Measurements from ENCODE around the gene TRIM29. TPM values are rescaled to one million over a fixed set of nuclear protein-coding genes. Genes with fewer than 3 reads are reported as not detected.

Gene TRIM29
- total RNA-seq, 1 donor from 2014 or later: 729 TPM

- no peaks in the 10 kb centered on the region for H3K27me3 ChIP-seq
- intact Hi-C loops (cut with DNase I): no loop called here
- H3K4me3 ChIP-seq: peak overlapping the region in 1 of 2 donors; percentile 20
- H3K36me3 ChIP-seq: peaks cover 0 to 14% of the 10 kb centered on the region in 2 donors
- peak overlapping the region; percentile 89 for H3K27ac ChIP-seq
- H3K9me3 ChIP-seq: no peaks in the 10 kb centered on the region
- TF ChIP-seq POLR2A (IDR thresholded peaks at IDR 0.05) (no peak), POLR2AphosphoS5 (IDR thresholded peaks at IDR 0.05; ENCODE audit: insufficient read depth in 1 of 2, low read depth in 1 of 2) (no peak), CTCF (IDR thresholded peaks at IDR 0.05) (no peak)
- H3K4me1 ChIP-seq: peaks cover 38% of the 10 kb centered on the region
- no peak for DNase-seq (ENCODE audit: extremely low spot score in 2 of 2)
These were observed 7.5 kb downstream of the TRIM29 start for GRCh38 chr11:120130176-120130980.

GRCh38 chr11:120129570-120129969 lies 8.3 kb downstream of the TRIM29 start:
- intact Hi-C loops (cut with DNase I): no loop called here
- Histone ChIP-seq H3K36me3 (peaks cover 0 to 14% of the 10 kb centered on the region in 2 donors), H3K4me3 (peak overlapping the region in 1 of 2 donors; percentile 20), H3K9me3 (no peaks in the 10 kb centered on the region), H3K27ac (peak overlapping the region; percentile 89), H3K4me1 (peaks cover 46% of the 10 kb centered on the region), H3K27me3 (no peaks in the 10 kb centered on the region)
- no peak for DNase-seq (ENCODE audit: extremely low spot score in 2 of 2)
- TF ChIP-seq POLR2AphosphoS5 (IDR thresholded peaks at IDR 0.05; ENCODE audit: insufficient read depth in 1 of 2, low read depth in 1 of 2) (no peak), POLR2A (IDR thresholded peaks at IDR 0.05) (no peak), CTCF (IDR thresholded peaks at IDR 0.05) (no peak)

DNA sequence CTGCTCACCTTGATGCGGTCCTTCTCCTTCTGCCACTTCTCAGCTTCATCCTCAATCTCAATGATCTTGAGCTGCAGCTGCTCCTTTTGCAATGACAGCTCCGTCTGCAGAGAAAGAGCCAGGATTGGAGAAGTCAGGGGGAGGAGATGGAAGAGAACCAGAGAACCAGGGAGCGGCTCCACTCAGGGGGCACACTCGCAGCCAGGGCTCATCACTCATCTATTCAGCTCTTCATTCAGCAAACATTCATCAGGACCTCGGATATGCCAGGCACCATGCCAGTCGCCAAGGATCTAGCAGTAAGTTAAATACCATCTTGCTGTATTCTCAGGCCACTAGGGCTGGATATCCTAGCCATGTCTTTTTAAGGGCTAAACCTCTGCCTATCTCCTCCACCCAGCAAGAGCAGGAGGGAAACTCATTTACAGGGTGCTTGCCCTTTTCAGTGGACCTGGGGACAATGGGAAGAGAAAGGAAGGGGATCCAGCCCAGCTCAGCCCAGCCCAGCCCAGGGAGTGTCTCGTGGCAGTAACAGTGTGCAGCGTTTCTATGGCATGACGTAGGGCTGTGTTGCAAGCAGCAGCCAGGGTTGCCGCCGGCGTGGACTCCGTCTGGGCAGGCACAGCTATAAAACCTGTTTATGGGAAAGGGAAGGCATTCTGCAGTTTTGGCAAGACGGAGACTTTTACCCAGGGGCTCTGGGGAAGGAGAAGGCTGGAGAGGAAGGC lies 9.4 kb downstream of the TRIM29 start:
- intact Hi-C loops (cut with DNase I): no loop called here
- peaks cover 0 to 14% of the 10 kb centered on the region in 2 donors for H3K36me3 ChIP-seq
- peaks cover 56% of the 10 kb centered on the region for H3K4me1 ChIP-seq
- H3K27ac ChIP-seq: peak overlapping the region; percentile 89
- no peaks in the 10 kb centered on the region for H3K9me3 ChIP-seq
- DNase-seq (ENCODE audit: extremely low spot score in 2 of 2): no peak
- H3K4me3 ChIP-seq: peak overlapping the region in 1 of 2 donors; percentile 20
- peak in 1 of 2 donors; percentile 51 for TF ChIP-seq POLR2A (IDR thresholded peaks at IDR 0.05)
- no peak for TF ChIP-seq CTCF (IDR thresholded peaks at IDR 0.05)
- peak; percentile 76 to 84 for TF ChIP-seq POLR2AphosphoS5 (IDR thresholded peaks at IDR 0.05; ENCODE audit: insufficient read depth in 1 of 2, low read depth in 1 of 2)
- no peaks in the 10 kb centered on the region for H3K27me3 ChIP-seq

DNA sequence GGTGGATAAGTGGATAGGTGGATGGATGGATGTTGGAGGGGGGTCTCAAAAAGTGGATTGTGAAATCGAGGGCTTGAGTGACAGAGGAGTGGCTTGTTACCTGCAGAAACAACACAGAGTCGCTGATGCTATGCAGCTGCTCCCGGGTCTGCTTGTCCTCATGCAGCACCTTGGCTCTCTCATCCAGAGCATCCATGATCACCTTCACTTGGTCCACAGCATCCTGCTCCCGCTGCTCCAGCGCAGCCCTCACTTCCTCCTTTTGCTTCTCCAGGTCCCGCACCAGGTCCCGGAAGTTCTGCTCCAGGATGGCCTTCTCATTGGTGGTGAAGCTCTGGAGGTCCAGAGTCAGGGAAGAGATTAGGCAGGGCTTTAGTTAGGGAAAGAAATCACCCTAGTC lies 10.7 kb downstream of the TRIM29 start:
- no peak for DNase-seq (ENCODE audit: extremely low spot score in 2 of 2)
- Histone ChIP-seq H3K27ac (peak overlapping the region; percentile 89), H3K4me1 (peaks cover 68% of the 10 kb centered on the region), H3K4me3 (no peak overlapping the region), H3K36me3 (peaks cover 0 to 14% of the 10 kb centered on the region in 2 donors), H3K9me3 (no peaks in the 10 kb centered on the region), H3K27me3 (no peaks in the 10 kb centered on the region)
- intact Hi-C loops (cut with DNase I): no loop called here
- no peak for TF ChIP-seq POLR2AphosphoS5 (IDR thresholded peaks at IDR 0.05; ENCODE audit: insufficient read depth in 1 of 2, low read depth in 1 of 2)
- TF ChIP-seq CTCF (IDR thresholded peaks at IDR 0.05): no peak
- TF ChIP-seq POLR2A (IDR thresholded peaks at IDR 0.05): no peak
